SK-N-SH (cell line): ENCODE results near the gene FAM20C.

Source experiments
- CTCF ChIP-seq: fragments of 200-600 bp; sonication (generic); IDR thresholded peaks from 2 replicates; pipeline ENCODE4 v1.6.1; 2017; ENCODE audit warnings: antibody characterized with exemption, mild to moderate bottlenecking, moderate library complexity
- EP300 ChIP-seq, 2 experiments: IDR thresholded peaks; 2 replicates each; pipeline versions ENCODE4 v1.4.0 to v1.6.1; 2012; ENCODE audit warnings: borderline replicate concordance in 1 of 2, low read depth in 1 of 2, low read length in 1 of 2
- GABPA ChIP-seq: IDR thresholded peaks from 2 replicates; pipeline ENCODE4 v1.4.0; 2012; ENCODE audit warnings: low read depth, mild to moderate bottlenecking
- GATA2 ChIP-seq: sonication (generic); formaldehyde crosslinking; IDR thresholded peaks from 2 replicates; pipeline ENCODE4 v1.5.0; 2020; ENCODE audit warnings: mild to moderate bottlenecking, missing genetic modification reagents
- MAX ChIP-seq: IDR thresholded peaks from 2 replicates; pipeline ENCODE4 v1.4.0; 2012; ENCODE audit warnings: low read depth
- POLR2AphosphoS5 ChIP-seq: IDR thresholded peaks from 2 replicates; pipeline ENCODE4 v1.6.1; 2012; ENCODE audit warnings: low read depth, low read length
- RAD21 ChIP-seq: IDR thresholded peaks from 2 replicates; pipeline ENCODE4 v1.6.1; 2012; ENCODE audit warnings: mild to moderate bottlenecking, low read length
- RFX5 ChIP-seq: IDR thresholded peaks from 2 replicates; pipeline ENCODE4 v1.6.1; 2012; ENCODE audit warnings: mild to moderate bottlenecking, improper control_type of control experiment, low read length
- TAF1 ChIP-seq: IDR thresholded peaks from 2 replicates; pipeline ENCODE4 v1.6.1; 2012; ENCODE audit warnings: low read depth, mild to moderate bottlenecking, low read length, moderate library complexity, borderline replicate concordance
- TEAD4 ChIP-seq: IDR thresholded peaks from 2 replicates; pipeline ENCODE4 v1.4.0; 2012; ENCODE audit warnings: mild to moderate bottlenecking, borderline replicate concordance; ENCODE audit not compliant: insufficient read depth
- TF ChIP-seq, protein P1 (sequence below): IDR thresholded peaks from 2 replicates; pipeline ENCODE4 v1.6.1; 2012; ENCODE audit warnings: mild to moderate bottlenecking, low read depth, low read length, moderate library complexity

DNA sequence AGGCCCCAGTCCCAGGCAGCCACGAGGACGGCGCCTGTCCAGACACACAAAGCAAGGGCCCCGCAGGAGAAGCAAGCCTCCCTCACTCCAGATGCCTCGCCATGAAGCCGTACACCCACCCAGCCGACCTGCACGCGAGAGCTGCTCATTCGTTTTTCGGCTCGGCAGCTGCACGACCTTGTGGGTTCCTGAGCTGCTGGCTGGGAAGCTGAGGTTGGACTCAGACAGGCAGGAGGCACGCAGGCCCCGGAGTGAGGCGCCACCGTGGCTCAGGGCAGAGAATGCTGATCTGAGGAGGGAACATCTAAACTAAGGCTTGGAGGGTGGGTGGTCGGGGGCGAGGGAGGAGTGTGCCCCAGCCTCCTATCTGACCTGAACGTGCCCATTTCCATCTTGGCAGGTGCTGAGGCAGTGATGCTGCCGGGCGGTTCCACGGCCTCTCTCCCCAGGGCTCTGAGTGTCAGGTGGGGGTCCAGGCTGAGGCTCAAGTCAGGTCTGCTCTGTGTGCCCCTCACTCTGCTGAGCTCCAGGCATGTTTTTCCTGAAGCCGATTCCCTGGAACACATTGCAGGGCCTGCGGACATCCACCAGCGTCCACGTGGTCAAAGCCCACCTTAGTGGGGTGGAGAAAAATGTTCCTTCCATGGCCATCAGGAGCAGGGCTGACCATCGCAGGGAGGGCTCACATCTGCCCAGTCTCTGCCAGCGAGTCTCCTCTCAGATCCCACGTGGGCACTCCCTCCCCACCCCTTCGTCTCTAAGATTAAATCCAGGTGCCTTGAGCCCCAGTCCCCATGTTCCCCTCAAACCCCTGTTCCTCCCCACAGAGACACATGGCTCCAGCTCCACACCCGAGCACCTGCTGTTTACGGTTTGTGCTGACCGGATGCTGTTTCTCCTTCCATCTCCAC lies 28.1 kb upstream of the FAM20C start:
- TF ChIP-seq CTCF (no peak), EP300 (IDR thresholded peaks at IDR 0.05; ENCODE audit: borderline replicate concordance in 1 of 2, low read depth in 1 of 2, low read length in 1 of 2) (no peak), POLR2AphosphoS5 (no peak), MAX (no peak), RFX5 (no peak), GABPA (no peak), TAF1 (no peak), RAD21 (no peak), GATA2 (CRISPR knock-in tag) (no peak), TEAD4 (no peak)
- TF ChIP-seq, protein P1, sequence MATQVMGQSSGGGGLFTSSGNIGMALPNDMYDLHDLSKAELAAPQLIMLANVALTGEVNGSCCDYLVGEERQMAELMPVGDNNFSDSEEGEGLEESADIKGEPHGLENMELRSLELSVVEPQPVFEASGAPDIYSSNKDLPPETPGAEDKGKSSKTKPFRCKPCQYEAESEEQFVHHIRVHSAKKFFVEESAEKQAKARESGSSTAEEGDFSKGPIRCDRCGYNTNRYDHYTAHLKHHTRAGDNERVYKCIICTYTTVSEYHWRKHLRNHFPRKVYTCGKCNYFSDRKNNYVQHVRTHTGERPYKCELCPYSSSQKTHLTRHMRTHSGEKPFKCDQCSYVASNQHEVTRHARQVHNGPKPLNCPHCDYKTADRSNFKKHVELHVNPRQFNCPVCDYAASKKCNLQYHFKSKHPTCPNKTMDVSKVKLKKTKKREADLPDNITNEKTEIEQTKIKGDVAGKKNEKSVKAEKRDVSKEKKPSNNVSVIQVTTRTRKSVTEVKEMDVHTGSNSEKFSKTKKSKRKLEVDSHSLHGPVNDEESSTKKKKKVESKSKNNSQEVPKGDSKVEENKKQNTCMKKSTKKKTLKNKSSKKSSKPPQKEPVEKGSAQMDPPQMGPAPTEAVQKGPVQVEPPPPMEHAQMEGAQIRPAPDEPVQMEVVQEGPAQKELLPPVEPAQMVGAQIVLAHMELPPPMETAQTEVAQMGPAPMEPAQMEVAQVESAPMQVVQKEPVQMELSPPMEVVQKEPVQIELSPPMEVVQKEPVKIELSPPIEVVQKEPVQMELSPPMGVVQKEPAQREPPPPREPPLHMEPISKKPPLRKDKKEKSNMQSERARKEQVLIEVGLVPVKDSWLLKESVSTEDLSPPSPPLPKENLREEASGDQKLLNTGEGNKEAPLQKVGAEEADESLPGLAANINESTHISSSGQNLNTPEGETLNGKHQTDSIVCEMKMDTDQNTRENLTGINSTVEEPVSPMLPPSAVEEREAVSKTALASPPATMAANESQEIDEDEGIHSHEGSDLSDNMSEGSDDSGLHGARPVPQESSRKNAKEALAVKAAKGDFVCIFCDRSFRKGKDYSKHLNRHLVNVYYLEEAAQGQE: no peak
